ENCODE results near the gene CECR2.

The CECR2 gene

GRCh38 chr22:17407643-17408042 lies 38.4 kb downstream of the CECR2 start:
- H3K4me2 ChIP-seq (ENCODE audit: low read depth, low read length): no peak overlapping the region
- no peak overlapping the region for H2AFZ ChIP-seq (ENCODE audit: low read length)
- no peaks in the 10 kb centered on the region for H3F3A ChIP-seq (ENCODE audit: insufficient read depth, low read length)
- peaks cover 11% of the 10 kb centered on the region for H3K4me1 ChIP-seq (ENCODE audit: low read length)
- no peaks in the 10 kb centered on the region for H3K27me3 ChIP-seq (replicated peaks; ENCODE audit: insufficient read depth, low read length)
- no peak for TF ChIP-seq EZH2phosphoT487 (IDR thresholded peaks at IDR 0.05; ENCODE audit: low read length)
- no peak for TF ChIP-seq CTCF (IDR thresholded peaks at IDR 0.05; ENCODE audit: low read length)
- no peak for TF ChIP-seq EZH2 (optimal IDR thresholded peaks at IDR 0.05; ENCODE audit: low read depth, low read length)
- no peaks in the 10 kb centered on the region for H3K36me3 ChIP-seq (replicated peaks; ENCODE audit: insufficient read depth, low read length)
- H4K20me1 ChIP-seq (ENCODE audit: insufficient read depth, low read length): no peaks in the 10 kb centered on the region
- no peak overlapping the region for H3K9ac ChIP-seq (ENCODE audit: low read length)
- H3K4me3 ChIP-seq (ENCODE audit: low read length): no peak overlapping the region
- no peaks in the 10 kb centered on the region for H3K9me2 ChIP-seq (replicated peaks; ENCODE audit: insufficient read depth, low read length)
- H3K27ac ChIP-seq (ENCODE audit: low read length): no peak overlapping the region
- H3K79me2 ChIP-seq (ENCODE audit: low read length): no peaks in the 10 kb centered on the region
- no peaks in the 10 kb centered on the region for H3K9me3 ChIP-seq (replicated peaks; ENCODE audit: insufficient read depth, low read length)
- DNase-seq: no peak

GRCh38 chr22:17410576-17410975 lies 41.3 kb downstream of the CECR2 start:
- no peak overlapping the region for H3K4me2 ChIP-seq (ENCODE audit: low read depth, low read length)
- no peaks in the 10 kb centered on the region for H3K4me1 ChIP-seq (ENCODE audit: low read length)
- H3K79me2 ChIP-seq (ENCODE audit: low read length): no peaks in the 10 kb centered on the region
- no peaks in the 10 kb centered on the region for H3K36me3 ChIP-seq (replicated peaks; ENCODE audit: insufficient read depth, low read length)
- no peak overlapping the region for H3K4me3 ChIP-seq (ENCODE audit: low read length)
- H3K9me3 ChIP-seq (replicated peaks; ENCODE audit: insufficient read depth, low read length): no peaks in the 10 kb centered on the region
- no peaks in the 10 kb centered on the region for H3F3A ChIP-seq (ENCODE audit: insufficient read depth, low read length)
- no peaks in the 10 kb centered on the region for H4K20me1 ChIP-seq (ENCODE audit: insufficient read depth, low read length)
- no peak overlapping the region for H2AFZ ChIP-seq (ENCODE audit: low read length)
- DNase-seq: no peak
- H3K9ac ChIP-seq (ENCODE audit: low read length): no peak overlapping the region
- H3K27ac ChIP-seq (ENCODE audit: low read length): no peak overlapping the region
- TF ChIP-seq EZH2phosphoT487 (IDR thresholded peaks at IDR 0.05; ENCODE audit: low read length) (no peak), EZH2 (optimal IDR thresholded peaks at IDR 0.05; ENCODE audit: low read depth, low read length) (no peak), CTCF (IDR thresholded peaks at IDR 0.05; ENCODE audit: low read length) (no peak)
- no peaks in the 10 kb centered on the region for H3K9me2 ChIP-seq (replicated peaks; ENCODE audit: insufficient read depth, low read length)
- H3K27me3 ChIP-seq (replicated peaks; ENCODE audit: insufficient read depth, low read length): no peaks in the 10 kb centered on the region

- TF ChIP-seq EZH2 (optimal IDR thresholded peaks at IDR 0.05; ENCODE audit: low read depth, low read length): no peak
- no peak for TF ChIP-seq EZH2phosphoT487 (IDR thresholded peaks at IDR 0.05; ENCODE audit: low read length)
- TF ChIP-seq CTCF (IDR thresholded peaks at IDR 0.05; ENCODE audit: low read length): no peak
- Histone ChIP-seq H2AFZ (ENCODE audit: low read length) (no peak overlapping the region), H3K27me3 (replicated peaks; ENCODE audit: insufficient read depth, low read length) (no peaks in the 10 kb centered on the region), H3K4me2 (ENCODE audit: low read depth, low read length) (no peak overlapping the region), H4K20me1 (ENCODE audit: insufficient read depth, low read length) (no peaks in the 10 kb centered on the region), H3K9me3 (replicated peaks; ENCODE audit: insufficient read depth, low read length) (no peaks in the 10 kb centered on the region), H3F3A (ENCODE audit: insufficient read depth, low read length) (no peaks in the 10 kb centered on the region), H3K9ac (ENCODE audit: low read length) (no peak overlapping the region), H3K79me2 (ENCODE audit: low read length) (no peaks in the 10 kb centered on the region), H3K4me1 (ENCODE audit: low read length) (no peaks in the 10 kb centered on the region), H3K27ac (ENCODE audit: low read length) (no peak overlapping the region), H3K9me2 (replicated peaks; ENCODE audit: insufficient read depth, low read length) (no peaks in the 10 kb centered on the region), H3K36me3 (replicated peaks; ENCODE audit: insufficient read depth, low read length) (no peaks in the 10 kb centered on the region), H3K4me3 (ENCODE audit: low read length) (no peak overlapping the region)
- no peak for DNase-seq
These were observed 42.0 kb downstream of the CECR2 start for GRCh38 chr22:17411213-17411612.
